HCT116 (cell line): ENCODE data around the gene BNIP5.

Source experiments
- EZH2 ChIP-seq: fragments of 200-600 bp; sonication (generic); IDR thresholded peaks from 2 replicates; pipeline ENCODE4 v1.6.1; 2017; ENCODE audit warnings: antibody characterized with exemption, mixed run types
- POLR2A ChIP-seq: IDR thresholded peaks from 2 replicates; pipeline ENCODE4 v1.7.0; 2011; ENCODE audit warnings: borderline replicate concordance; ENCODE audit not compliant: insufficient read depth, insufficient read length; ENCODE audit errors: extremely low read depth
- POLR2AphosphoS5 ChIP-seq: IDR thresholded peaks from 2 replicates; pipeline ENCODE4 v1.6.1; 2011; ENCODE audit warnings: mild to moderate bottlenecking, low read depth, low read length, moderate library complexity
- TCF7L2 ChIP-seq: IDR thresholded peaks from 2 replicates; pipeline ENCODE4 v1.7.0; 2011; ENCODE audit warnings: borderline replicate concordance, inconsistent platforms; ENCODE audit not compliant: insufficient read depth, insufficient read length; ENCODE audit errors: extremely low read depth
- YY1 ChIP-seq: IDR thresholded peaks from 2 replicates; pipeline ENCODE4 v1.6.1; 2011; ENCODE audit warnings: low read length, low read depth, moderate library complexity, mild to moderate bottlenecking; ENCODE audit not compliant: insufficient replicate concordance; ENCODE audit errors: extremely low read depth
- TF ChIP-seq, protein P1 (sequence below): IDR thresholded peaks from 2 replicates; pipeline ENCODE4 v1.6.1; 2012
- TF ChIP-seq, protein P2 (sequence below), 3 experiments: fragments of 200-600 bp in 1 of 3; sonication (generic) in 1 of 3; IDR thresholded peaks in 2 of 3; conservative IDR thresholded peaks in 1 of 3; 2 replicates each; pipeline ENCODE4 v1.5.1; 2012 to 2017; ENCODE audit warnings: low read depth in 2 of 3, low read length in 2 of 3, antibody characterized with exemption in 1 of 3, borderline replicate concordance in 1 of 3, control low read depth in 1 of 3, mild to moderate bottlenecking in 1 of 3, mixed read lengths in 1 of 3, mixed run types in 1 of 3, moderate library complexity in 1 of 3; ENCODE audit not compliant: insufficient read depth in 1 of 3

DNA sequence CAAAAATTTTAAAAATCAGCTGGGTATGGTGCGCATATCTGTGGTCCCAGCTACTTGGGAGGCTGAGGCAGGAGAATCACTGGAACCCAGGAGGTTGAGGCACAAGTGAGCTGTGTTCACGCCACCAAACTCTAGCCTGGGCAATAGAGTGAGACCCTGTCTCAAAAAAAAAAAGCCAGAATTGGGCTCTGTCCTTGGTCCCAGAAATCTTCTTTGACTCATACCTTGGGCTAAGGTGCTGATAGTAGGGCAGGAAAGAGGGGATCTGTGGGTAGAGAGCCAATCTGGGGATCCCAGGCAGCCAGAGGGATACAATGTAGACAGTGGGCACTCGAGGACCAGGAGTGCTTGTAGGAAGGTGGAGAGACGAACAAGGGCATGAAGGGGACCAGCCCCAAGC is 37.5 kb upstream of the BNIP5 start:
- TF ChIP-seq, protein P1, sequence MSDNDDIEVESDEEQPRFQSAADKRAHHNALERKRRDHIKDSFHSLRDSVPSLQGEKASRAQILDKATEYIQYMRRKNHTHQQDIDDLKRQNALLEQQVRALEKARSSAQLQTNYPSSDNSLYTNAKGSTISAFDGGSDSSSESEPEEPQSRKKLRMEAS: no peak
- TF ChIP-seq POLR2AphosphoS5 (no peak), POLR2A (no peak), YY1 (no peak), EZH2 (no peak), TCF7L2 (no peak)
- TF ChIP-seq, protein P2, sequence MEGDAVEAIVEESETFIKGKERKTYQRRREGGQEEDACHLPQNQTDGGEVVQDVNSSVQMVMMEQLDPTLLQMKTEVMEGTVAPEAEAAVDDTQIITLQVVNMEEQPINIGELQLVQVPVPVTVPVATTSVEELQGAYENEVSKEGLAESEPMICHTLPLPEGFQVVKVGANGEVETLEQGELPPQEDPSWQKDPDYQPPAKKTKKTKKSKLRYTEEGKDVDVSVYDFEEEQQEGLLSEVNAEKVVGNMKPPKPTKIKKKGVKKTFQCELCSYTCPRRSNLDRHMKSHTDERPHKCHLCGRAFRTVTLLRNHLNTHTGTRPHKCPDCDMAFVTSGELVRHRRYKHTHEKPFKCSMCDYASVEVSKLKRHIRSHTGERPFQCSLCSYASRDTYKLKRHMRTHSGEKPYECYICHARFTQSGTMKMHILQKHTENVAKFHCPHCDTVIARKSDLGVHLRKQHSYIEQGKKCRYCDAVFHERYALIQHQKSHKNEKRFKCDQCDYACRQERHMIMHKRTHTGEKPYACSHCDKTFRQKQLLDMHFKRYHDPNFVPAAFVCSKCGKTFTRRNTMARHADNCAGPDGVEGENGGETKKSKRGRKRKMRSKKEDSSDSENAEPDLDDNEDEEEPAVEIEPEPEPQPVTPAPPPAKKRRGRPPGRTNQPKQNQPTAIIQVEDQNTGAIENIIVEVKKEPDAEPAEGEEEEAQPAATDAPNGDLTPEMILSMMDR (IDR thresholded peaks at IDR 0.05 in 2 of 3, conservative IDR thresholded peaks at IDR 0.05 in 1 of 3; ENCODE audit: borderline replicate concordance in 1 of 3, insufficient read depth in 1 of 3, low read depth in 2 of 3, low read length in 2 of 3): no peak
